Articular chondrocyte of knee joint (primary cell): ENCODE results near the gene RBM41. TPM values are rescaled to one million over a fixed set of nuclear protein-coding genes. Genes with fewer than 3 reads are reported as not detected.

Experiments used
- total RNA-seq: library from RNA; depleted of rRNA; stranded (reverse); fragments of >200 nt; gene quantifications from 2 replicates; pipeline ENCODE4 v1.2.3, GENCODE V29; 2012

The RBM41 gene
- total RNA-seq = 18.4 and 21.3 TPM in 2 replicates

GRCh38 chrX:107118322-107119147 is at the start of gene RBM41:
Gene RBM41 (minus strand): TSS chrX:107118822. CDS start chrX:107118773, 49 bp downstream.

Other genes starting within 250 kb of the RBM41 start
- gene RIPPLY1, start 215.5 kb downstream of the RBM41 start, total RNA-seq = 0.13 TPM in 1 of 2 replicates, not detected in the other
- gene CLDN2, start 198.4 kb downstream of the RBM41 start, total RNA-seq = not detected in 2 replicates
- 44.1 and 44.3 TPM in 2 replicates for gene MORC4, start 118.6 kb downstream of the RBM41 start, total RNA-seq
- 0.22 and 0.26 TPM in 2 replicates for gene NUP62CL, start 87.6 kb upstream of the RBM41 start, total RNA-seq
- not detected in 2 replicates for gene DNAAF6, start 87.8 kb upstream of the RBM41 start, total RNA-seq